Activated T-cell treated with anti-CD3 and anti-CD28 coated beads for 24 hours (primary cell): ENCODE measurements around the gene UPF3B.
"Not testable (repeated sequence)": the region's sequence is repeated elsewhere in the genome, so short reads cannot be mapped to it uniquely, and the experiment has no call there.

Experiments used
- DNase-seq: peaks from one replicate; pipeline ENCODE4 v3.0.0-alpha.2; 2020; ENCODE audit warnings: low read depth

UPF3B gene

GRCh38 chrX:119824221-119824620 is 28.5 kb downstream of the UPF3B start:
- DNase-seq: not testable (repeated sequence)

- DNase-seq: not testable (repeated sequence)
These were observed 31.1 kb downstream of the UPF3B start for GRCh38 chrX:119821703-119822102.

GRCh38 chrX:119817130-119817690 is 35.6 kb downstream of the UPF3B start:
- no peak for DNase-seq

GRCh38 chrX:119816300-119816699 is 36.5 kb downstream of the UPF3B start:
- no peak for DNase-seq

- DNase-seq: no peak
These were observed 43.5 kb downstream of the UPF3B start for GRCh38 chrX:119809185-119809666.

GRCh38 chrX:119808461-119808860 is 44.3 kb downstream of the UPF3B start:
- DNase-seq: not testable (repeated sequence)

- DNase-seq: no peak
These were observed 50.2 kb downstream of the UPF3B start for GRCh38 chrX:119802546-119802945.

GRCh38 chrX:119801253-119802221 is 51.2 kb downstream of the UPF3B start:
- no peak for DNase-seq

GRCh38 chrX:119791437-119792231 is 61.1 kb downstream of the UPF3B start, which contains the start of gene RPL39:
RPL39 (minus strand) TSS chrX:119791630; CDS start chrX:119791576, 54 bp downstream.
- DNase-seq: peak; percentile 69

GRCh38 chrX:119790977-119791436 is 61.8 kb downstream of the UPF3B start:
- peak; percentile 31 for DNase-seq

GRCh38 chrX:119784747-119785446 is 67.9 kb downstream of the UPF3B start:
- peak; percentile 21 for DNase-seq
